Endothelial cell of umbilical vein (primary cell): ENCODE results near the gene ALKBH2. TPM values are rescaled to one million over a fixed set of nuclear protein-coding genes. Genes with fewer than 3 reads are reported as not detected.
"Not testable (repeated sequence)": the region's sequence is repeated elsewhere in the genome, so short reads cannot be mapped to it uniquely, and the experiment has no call there.

ENCODE experiments used
- BruUV-seq: library from RNA; stranded (reverse); fragments of 400-500 nt; replicated peaks from 2 replicates; lab custom pipeline; 2021; lab: Mats Ljungman, UMichigan
- CTCF ChIA-PET: fragments of 300-600, 350-600 bp; sonication (Branson Sonifier 250); formaldehyde crosslinking; loops from one replicate; lab custom pipeline; 2021; ENCODE audit warnings: antibody characterized with exemption, inconsistent platforms; lab: Charles Lee
- POLR2A ChIA-PET: fragments of 300-600, 350-600 bp; sonication (Branson Sonifier 250); formaldehyde crosslinking; loops from one replicate; lab custom pipeline; 2021; ENCODE audit warnings: antibody characterized with exemption, inconsistent platforms; lab: Charles Lee
- DNase-seq: peaks from one replicate; pipeline ENCODE4 v3.0.0-alpha.2; 2011; ENCODE audit warnings: low read depth, low spot score
- FAIRE-seq: peaks from 2 replicates; lab custom pipeline; 2011; peaks lifted over from hg19 to GRCh38; lab: Jason Lieb, UNC
- H2AFZ ChIP-seq: 2 replicates; pipeline ENCODE4 v1.6.0; 2012; ENCODE audit warnings: low read depth, low read length, control low read depth, inconsistent platforms
- H3K27ac ChIP-seq: 2 replicates; pipeline ENCODE4 v1.5.1; 2011; ENCODE audit warnings: low read depth, mild to moderate bottlenecking, control low read depth, low read length, moderate library complexity; ENCODE audit not compliant: insufficient read depth
- H3K27me3 ChIP-seq, 2 experiments: 2 replicates each; pipeline versions ENCODE4 v1.6.0 to v1.6.1; 2011; ENCODE audit warnings: low read length in 2 of 2, mixed read lengths in 1 of 2; ENCODE audit not compliant: control insufficient read depth in 2 of 2, insufficient read depth in 2 of 2
- H3K36me3 ChIP-seq, 2 experiments: 2 replicates in 1 of 2; 3 replicates in 1 of 2; pipeline ENCODE4 v1.5.1; 2011; ENCODE audit warnings: low read length in 2 of 2, mild to moderate bottlenecking in 1 of 2, moderate library complexity in 1 of 2; ENCODE audit not compliant: control insufficient read depth in 2 of 2, insufficient read depth in 2 of 2; ENCODE audit errors: extremely low read depth in 1 of 2
- H3K4me1 ChIP-seq: 3 replicates; pipeline ENCODE4 v1.5.1; 2011; ENCODE audit warnings: mild to moderate bottlenecking, low read length; ENCODE audit not compliant: control insufficient read depth, insufficient read depth; ENCODE audit errors: extremely low read depth
- H3K4me2 ChIP-seq: 2 replicates; pipeline ENCODE4 v1.6.1; 2011; ENCODE audit warnings: low read length, control low read depth, mixed read lengths; ENCODE audit not compliant: insufficient read depth
- H3K4me3 ChIP-seq, 3 experiments: fragments of 200-600 bp in 1 of 3; sonication (generic), shearing (Covaris generic) in 1 of 3; replicated peaks in 1 of 3; 2 replicates each; pipeline ENCODE4 v1.5.1; 2011 to 2016; ENCODE audit warnings: control low read depth in 3 of 3, low read length in 3 of 3, mild to moderate bottlenecking in 2 of 3, inconsistent platforms in 1 of 3, low read depth in 1 of 3, moderate library complexity in 1 of 3; ENCODE audit not compliant: insufficient read depth in 1 of 3
- H3K79me2 ChIP-seq: 2 replicates; pipeline ENCODE4 v1.6.0; 2012; ENCODE audit warnings: low read length, inconsistent platforms; ENCODE audit not compliant: control insufficient read depth, insufficient read depth
- H3K9ac ChIP-seq: replicated peaks from 2 replicates; pipeline ENCODE3; 2011; ENCODE audit warnings: low read length, control low read depth; ENCODE audit not compliant: insufficient read depth; ENCODE audit errors: extremely low read depth
- H3K9me1 ChIP-seq: replicated peaks from 3 replicates; pipeline ENCODE4 v1.6.0; 2011; ENCODE audit warnings: mild to moderate bottlenecking, low read length; ENCODE audit not compliant: control insufficient read depth, insufficient read depth; ENCODE audit errors: extremely low read depth
- H3K9me3 ChIP-seq: replicated peaks from 2 replicates; pipeline ENCODE4 v1.5.1; 2012; ENCODE audit warnings: low read length, inconsistent platforms; ENCODE audit not compliant: control insufficient read depth, insufficient read depth
- H4K20me1 ChIP-seq: replicated peaks from 2 replicates; pipeline ENCODE3; 2011; ENCODE audit warnings: mild to moderate bottlenecking, low read length; ENCODE audit not compliant: control insufficient read depth, insufficient read depth; ENCODE audit errors: extremely low read depth
- EZH2 ChIP-seq: IDR thresholded peaks from 2 replicates; pipeline ENCODE4 v1.6.1; 2012; ENCODE audit warnings: borderline replicate concordance, low read depth, mild to moderate bottlenecking, moderate library complexity, low read length, inconsistent platforms; ENCODE audit not compliant: severe bottlenecking
- FOS ChIP-seq: IDR thresholded peaks from 2 replicates; pipeline ENCODE4 v1.6.1; 2011; ENCODE audit warnings: mild to moderate bottlenecking, low read length, moderate library complexity, borderline replicate concordance; ENCODE audit not compliant: insufficient read depth
- GATA2 ChIP-seq: IDR thresholded peaks from 2 replicates; pipeline ENCODE4 v1.7.0; 2011; ENCODE audit warnings: low read depth, mild to moderate bottlenecking, moderate library complexity, mixed read lengths, low read length; ENCODE audit not compliant: insufficient read length, insufficient read depth
- JUN ChIP-seq: IDR thresholded peaks from 2 replicates; pipeline ENCODE4 v1.6.1; 2011; ENCODE audit warnings: borderline replicate concordance, low read depth; ENCODE audit not compliant: insufficient read length, insufficient read depth
- MYC ChIP-seq: IDR thresholded peaks from one replicate; pipeline ENCODE4 v1.6.1; 2011; ENCODE audit warnings: mild to moderate bottlenecking, low read depth, low read length
- POLR2A ChIP-seq: IDR thresholded peaks from 2 replicates; pipeline ENCODE4 v1.6.1; 2012; ENCODE audit warnings: low read depth, mild to moderate bottlenecking, control low read depth, low read length
- POLR2AphosphoS5 ChIP-seq: IDR thresholded peaks from 2 replicates; pipeline ENCODE4 v1.6.1; 2012; ENCODE audit warnings: low read depth, mild to moderate bottlenecking, control low read depth, low read length, moderate library complexity; ENCODE audit not compliant: insufficient read depth
- dilution Hi-C: fragments of 300-500 bp; cut with MboI; formaldehyde crosslinking; loops from one replicate; pipeline ENCODE4 v1.15.0; 2019; ENCODE audit warnings: low sequenced_read_pairs; ENCODE audit not compliant: extremely low pct_ligation_motif_present
- intact Hi-C: fragments of 100-400 bp; cut with micrococcal nuclease; formaldehyde crosslinking; loops from one replicate; pipeline ENCODE4 v1.10.0; 2022
- polyA plus RNA-seq, 4 experiments: library from polyadenylated mRNA; depleted of rRNA in 3 of 4; stranded (reverse) in 3 of 4; unstranded in 1 of 4; fragments of >200 nt; gene quantifications; 2 replicates each; pipeline versions ENCODE4 v1.2.1 to v1.2.3, GENCODE V29; 2011 to 2012; ENCODE audit warnings: missing spikeins in 1 of 4
- total RNA-seq: library from RNA; stranded (reverse); gene quantifications from 2 replicates; pipeline ENCODE4 v1.2.3, GENCODE V29; 2021

Gene ALKBH2
- total and polyA plus RNA-seq, 2 donors (not counting 3 experiments of a cell fraction or from before 2014, with no cell fraction given): 5.4 to 7.3 TPM

- peak; percentile 62 for FAIRE-seq
- Histone ChIP-seq H3K27ac (peak within 1 kb of the TSS; percentile 22), H3K27me3 (no peaks in the 10 kb centered on the region), H3K36me3 (peaks cover 0 to 3% of the 10 kb centered on the region in 2 experiments), H3K79me2 (no peaks in the 10 kb centered on the region), H3K9ac (peak within 1 kb of the TSS; percentile 83), H3K9me1 (no peaks in the 10 kb centered on the region), H3K4me3 (peak within 1 kb of the TSS; percentile 72 to 93 (median 88)), H4K20me1 (no peaks in the 10 kb centered on the region), H2AFZ (peak within 1 kb of the TSS; percentile 96), H3K4me1 (peaks cover 10% of the 10 kb centered on the region), H3K9me3 (no peaks in the 10 kb centered on the region), H3K4me2 (peak within 1 kb of the TSS; percentile 76)
- TF ChIP-seq POLR2AphosphoS5 (peak; percentile 68), FOS (no peak), EZH2 (no peak), POLR2A (peak; percentile 1), GATA2 (no peak)
- intact Hi-C loops: loop anchor here (1.0 kb wide), 2 partner anchors 41 to 491 kb away; partner anchors contain the start of genes ALKBH2 and SART3
- no TSS peak for BruUV-seq
- ChIA-PET CTCF (interaction anchor here (0.6 to 1.7 kb wide), 5 partner anchors 34 to 59 kb away, joined by 3 to 6 read pairs (median 3); partner anchors contain the start of gene ALKBH2), POLR2A (no interaction called here)
- dilution Hi-C loops: no loop called here
- DNase-seq: peak; percentile 77
Measured at GRCh38 chr12:109052414-109053323, 40.6 kb downstream of the ALKBH2 start, which contains the start of gene USP30. Gene USP30 (plus strand): TSS chr12:109052576. CDS start chr12:109052679, 103 bp downstream.

GRCh38 chr12:109052097-109052413 is 41.2 kb downstream of the ALKBH2 start:
- Histone ChIP-seq H3K9me1 (no peaks in the 10 kb centered on the region), H3K9me3 (no peaks in the 10 kb centered on the region), H2AFZ (peak overlapping the region; percentile 74), H3K4me1 (peaks cover 10% of the 10 kb centered on the region), H3K79me2 (no peaks in the 10 kb centered on the region), H3K4me2 (peak overlapping the region; percentile 73), H3K27ac (no peak overlapping the region), H3K36me3 (peaks cover 0 to 3% of the 10 kb centered on the region in 2 experiments), H3K9ac (peak overlapping the region; percentile 7), H3K4me3 (peak overlapping the region; percentile 72 to 93 (median 88)), H3K27me3 (no peaks in the 10 kb centered on the region), H4K20me1 (no peaks in the 10 kb centered on the region)
- intact Hi-C loops: loop anchor here (1.0 kb wide), 2 partner anchors 41 to 491 kb away; partner anchors contain the start of genes ALKBH2 and SART3
- dilution Hi-C loops: no loop called here
- BruUV-seq: no TSS peak
- ChIA-PET POLR2A (no interaction called here), CTCF (interaction anchor here (0.6 to 1.7 kb wide), 5 partner anchors 34 to 60 kb away, joined by 3 to 6 read pairs (median 3); partner anchors contain the start of gene ALKBH2)
- DNase-seq: no peak
- FAIRE-seq: peak; percentile 83
- no peak for TF ChIP-seq EZH2
- TF ChIP-seq MYC: no peak
- no peak for TF ChIP-seq POLR2AphosphoS5
- TF ChIP-seq GATA2: no peak
- TF ChIP-seq JUN: no peak

- H3K27ac ChIP-seq, H3K79me2 ChIP-seq, BruUV-seq, H3K27me3 ChIP-seq, dilution Hi-C loops, H3K4me2 ChIP-seq, FAIRE-seq, H3K36me3 ChIP-seq, H3K4me1 ChIP-seq, intact Hi-C loops, H3K9ac ChIP-seq, CTCF ChIA-PET, DNase-seq, H2AFZ ChIP-seq, H3K9me1 ChIP-seq, H4K20me1 ChIP-seq, H3K4me3 ChIP-seq, POLR2A ChIA-PET, H3K9me3 ChIP-seq: not testable (repeated sequence)
Measured at GRCh38 chr12:109049794-109050193, 43.5 kb downstream of the ALKBH2 start.
